ENCODE results near the gene MSLN. TPM values are rescaled to one million over a fixed set of nuclear protein-coding genes. Genes with fewer than 3 reads are reported as not detected.
"Not testable (repeated sequence)": the region's sequence is repeated elsewhere in the genome, so short reads cannot be mapped to it uniquely, and the experiment has no call there.

MSLN gene
- total RNA-seq, 4 donors from 2014 or later, result 0.39 TPM; not detected in 3

GRCh38 chr16:774086-775001, 13.8 kb downstream of the MSLN start:
- H3K9me3 ChIP-seq, result no peaks in the 10 kb centered on the region
- intact Hi-C loops (cut with DNase I), result no loop called here
- TF ChIP-seq POLR2A (IDR thresholded peaks at IDR 0.05; ENCODE audit: low read depth), result no peak
- TF ChIP-seq EP300 (IDR thresholded peaks at IDR 0.05), result no peak
- no peak for TF ChIP-seq POLR2AphosphoS5 (IDR thresholded peaks at IDR 0.05)
- no peak for TF ChIP-seq CTCF (IDR thresholded peaks at IDR 0.05)
- H3K36me3 ChIP-seq, result no peaks in the 10 kb centered on the region
- WGBS, result 84% methylated on average over 3 of the region's 46 CpGs
- DNase-seq (ENCODE audit: extremely low spot score), result no peak
- no peaks in the 10 kb centered on the region for H3K4me1 ChIP-seq
- H3K4me3 ChIP-seq, result no peak overlapping the region
- no peak overlapping the region for H3K27ac ChIP-seq (replicated peaks in 1 of 4)
- peaks cover 0 to 76% (median under 1%) of the 10 kb centered on the region in 4 donors for H3K27me3 ChIP-seq

- H3K9me3 ChIP-seq, result no peaks in the 10 kb centered on the region
- H3K27ac ChIP-seq (replicated peaks in 1 of 4), result no peak overlapping the region
- H3K4me3 ChIP-seq, result no peak overlapping the region
- 74% methylated on average over 26 of the region's 36 CpGs for WGBS
- H3K4me1 ChIP-seq, result no peaks in the 10 kb centered on the region
- no peak for DNase-seq (ENCODE audit: extremely low spot score)
- no peak for TF ChIP-seq POLR2A (IDR thresholded peaks at IDR 0.05; ENCODE audit: low read depth)
- TF ChIP-seq CTCF (IDR thresholded peaks at IDR 0.05), result no peak
- TF ChIP-seq POLR2AphosphoS5 (IDR thresholded peaks at IDR 0.05), result no peak
- no peak for TF ChIP-seq EP300 (IDR thresholded peaks at IDR 0.05)
- H3K27me3 ChIP-seq, result peaks cover 0 to 76% (median 4%) of the 10 kb centered on the region in 4 donors
- no peaks in the 10 kb centered on the region for H3K36me3 ChIP-seq
- intact Hi-C loops (cut with DNase I), result no loop called here
Observed at GRCh38 chr16:775236-775796, 14.8 kb downstream of the MSLN start.

GRCh38 chr16:776298-776697, 15.8 kb downstream of the MSLN start:
- peaks cover 0 to 79% (median 4%) of the 10 kb centered on the region in 4 donors for H3K27me3 ChIP-seq
- H3K9me3 ChIP-seq; intact Hi-C loops (cut with DNase I); H3K4me1 ChIP-seq; DNase-seq (ENCODE audit: extremely low spot score); H3K36me3 ChIP-seq; H3K27ac ChIP-seq (replicated peaks in 1 of 4); H3K4me3 ChIP-seq: not testable (repeated sequence)
- 89% methylated on average over 10 of the region's 10 CpGs for WGBS

- Histone ChIP-seq H3K4me1 (no peaks in the 10 kb centered on the region), H3K27me3 (peaks cover 0 to 85% (median 4%) of the 10 kb centered on the region in 4 donors), H3K27ac (replicated peaks in 1 of 4) (no peak overlapping the region), H3K4me3 (no peak overlapping the region), H3K36me3 (no peaks in the 10 kb centered on the region), H3K9me3 (no peaks in the 10 kb centered on the region)
- 90% methylated on average over 9 of the region's 9 CpGs for WGBS
- no peak for DNase-seq (ENCODE audit: extremely low spot score)
- TF ChIP-seq POLR2A (IDR thresholded peaks at IDR 0.05; ENCODE audit: low read depth) (no peak), CTCF (IDR thresholded peaks at IDR 0.05) (no peak), EP300 (IDR thresholded peaks at IDR 0.05) (no peak), POLR2AphosphoS5 (IDR thresholded peaks at IDR 0.05) (no peak)
- intact Hi-C loops (cut with DNase I), result no loop called here
Observed at GRCh38 chr16:776824-777223, 16.3 kb downstream of the MSLN start.

GRCh38 chr16:777826-778225, 17.3 kb downstream of the MSLN start:
- WGBS, result 36% methylated on average over 16 of the region's 16 CpGs
- TF ChIP-seq POLR2AphosphoS5 (IDR thresholded peaks at IDR 0.05) (no peak), CTCF (IDR thresholded peaks at IDR 0.05) (no peak), EP300 (IDR thresholded peaks at IDR 0.05) (no peak), POLR2A (IDR thresholded peaks at IDR 0.05; ENCODE audit: low read depth) (no peak)
- Histone ChIP-seq H3K27ac (replicated peaks in 1 of 4) (no peak overlapping the region), H3K27me3 (peaks cover 0 to 89% (median 8%) of the 10 kb centered on the region in 4 donors), H3K9me3 (no peaks in the 10 kb centered on the region), H3K4me1 (no peaks in the 10 kb centered on the region), H3K36me3 (no peaks in the 10 kb centered on the region), H3K4me3 (no peak overlapping the region)
- intact Hi-C loops (cut with DNase I), result no loop called here
- no peak for DNase-seq (ENCODE audit: extremely low spot score)

Data from esophagus muscularis mucosa (tissue), 4 donors.